ENCODE results near the gene PRLHR.

The PRLHR gene

GRCh38 chr10:118563373-118563890, 32.0 kb downstream of the PRLHR start:
- no peak for DNase-seq (ENCODE audit: low read depth)

- DNase-seq (ENCODE audit: low read depth) = no peak
Measured at GRCh38 chr10:118562851-118563250, 32.6 kb downstream of the PRLHR start.

DNA sequence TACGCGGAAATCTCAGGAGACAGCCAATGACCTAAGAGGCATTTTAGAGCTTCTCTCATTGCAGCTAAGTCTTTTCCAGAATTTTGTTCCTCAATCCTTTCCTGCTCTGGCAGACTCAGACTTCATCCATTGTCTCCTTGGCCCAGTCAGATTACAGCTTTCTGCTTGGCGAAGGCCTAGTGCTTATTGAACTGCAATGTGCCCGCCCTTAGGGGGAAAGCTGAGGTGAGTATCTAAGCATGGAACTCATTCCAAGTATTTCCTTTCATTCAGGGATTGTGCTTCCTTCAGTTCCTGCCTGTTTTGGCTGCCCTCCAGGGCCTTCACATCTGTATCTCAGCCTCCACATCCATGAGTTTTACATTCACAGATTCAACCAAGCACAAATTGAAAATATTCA, 37.5 kb downstream of the PRLHR start:
- DNase-seq (ENCODE audit: low read depth) = no peak

DNA sequence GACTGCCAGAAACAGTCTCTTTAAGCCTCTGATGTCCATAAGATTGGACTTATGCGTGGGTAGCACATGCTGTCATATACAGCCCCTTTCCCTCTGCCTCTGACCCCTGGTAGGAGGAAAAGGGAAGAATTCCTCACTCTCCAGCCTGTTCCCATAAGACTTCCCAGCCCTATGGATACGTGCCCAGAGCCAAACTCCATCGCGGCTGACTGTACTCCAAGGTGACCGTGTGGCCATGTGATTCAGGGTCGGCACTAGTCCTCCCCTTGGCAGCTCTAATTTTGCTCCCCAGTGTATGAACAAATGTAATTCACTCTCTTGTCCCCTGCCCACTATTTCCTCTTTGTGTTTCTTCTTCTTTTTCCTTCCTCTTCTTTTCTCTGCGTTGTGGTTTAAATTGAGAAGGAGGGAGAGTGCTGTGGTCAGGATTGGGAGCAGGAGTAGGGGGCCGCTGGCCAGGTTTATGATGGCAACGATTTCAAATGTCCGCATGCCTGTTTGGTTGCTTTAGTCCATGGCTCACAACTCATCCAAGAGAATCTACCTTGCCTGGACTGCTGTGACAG, 43.8 kb downstream of the PRLHR start:
- no peak for DNase-seq (ENCODE audit: low read depth)

- no peak for DNase-seq (ENCODE audit: low read depth)
Measured at GRCh38 chr10:118547282-118547681, 48.2 kb downstream of the PRLHR start.

GRCh38 chr10:118546479-118546878, 49.0 kb downstream of the PRLHR start:
- no peak for DNase-seq (ENCODE audit: low read depth)

- DNase-seq (ENCODE audit: low read depth) = no peak
Measured at GRCh38 chr10:118545381-118545780, 50.1 kb downstream of the PRLHR start.

DNA sequence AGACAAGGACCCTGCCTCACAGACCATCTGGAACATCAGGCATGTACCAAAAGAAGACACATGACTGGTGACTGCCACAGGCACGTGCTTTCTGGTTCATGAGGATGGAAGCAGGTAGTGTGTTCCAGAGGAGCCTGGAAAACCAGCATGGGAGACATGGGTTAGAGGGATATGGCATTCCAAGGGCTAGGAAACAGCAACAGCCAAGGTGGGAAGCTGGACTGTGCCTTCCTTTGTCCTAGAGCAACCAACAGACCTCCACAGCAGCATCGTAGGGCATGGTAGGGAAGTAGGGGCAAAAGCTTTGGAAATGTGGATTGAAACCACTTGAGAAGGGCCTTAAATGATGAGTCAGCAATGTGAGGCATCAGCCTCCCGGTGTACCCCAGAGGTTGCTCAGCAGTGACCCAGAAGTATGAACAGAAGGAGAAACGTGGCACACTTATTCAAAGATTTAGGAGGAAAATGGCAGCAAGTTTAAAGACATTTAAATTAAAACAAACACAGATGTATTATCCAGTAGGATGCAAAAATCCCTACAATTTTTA, 51.0 kb downstream of the PRLHR start:
- DNase-seq (ENCODE audit: low read depth) = no peak

- no peak for DNase-seq (ENCODE audit: low read depth)
Measured at GRCh38 chr10:118543714-118544400, 51.6 kb downstream of the PRLHR start.

GRCh38 chr10:118542745-118543144, 52.7 kb downstream of the PRLHR start:
- DNase-seq (ENCODE audit: low read depth) = no peak

GRCh38 chr10:118542205-118542604, 53.2 kb downstream of the PRLHR start:
- DNase-seq (ENCODE audit: low read depth) = no peak

- DNase-seq (ENCODE audit: low read depth) = no peak
Measured at GRCh38 chr10:118541718-118542117, 53.7 kb downstream of the PRLHR start.

Data from T-helper 22 cell (primary cell).